ENCODE results near the gene SEC11C.
"Not testable (repeated sequence)": the region's sequence is repeated elsewhere in the genome, so short reads cannot be mapped to it uniquely, and the experiment has no call there.

Gene SEC11C

GRCh38 chr18:59132810-59133465 is 6.7 kb upstream of the SEC11C start:
- TF ChIP-seq, protein P1, sequence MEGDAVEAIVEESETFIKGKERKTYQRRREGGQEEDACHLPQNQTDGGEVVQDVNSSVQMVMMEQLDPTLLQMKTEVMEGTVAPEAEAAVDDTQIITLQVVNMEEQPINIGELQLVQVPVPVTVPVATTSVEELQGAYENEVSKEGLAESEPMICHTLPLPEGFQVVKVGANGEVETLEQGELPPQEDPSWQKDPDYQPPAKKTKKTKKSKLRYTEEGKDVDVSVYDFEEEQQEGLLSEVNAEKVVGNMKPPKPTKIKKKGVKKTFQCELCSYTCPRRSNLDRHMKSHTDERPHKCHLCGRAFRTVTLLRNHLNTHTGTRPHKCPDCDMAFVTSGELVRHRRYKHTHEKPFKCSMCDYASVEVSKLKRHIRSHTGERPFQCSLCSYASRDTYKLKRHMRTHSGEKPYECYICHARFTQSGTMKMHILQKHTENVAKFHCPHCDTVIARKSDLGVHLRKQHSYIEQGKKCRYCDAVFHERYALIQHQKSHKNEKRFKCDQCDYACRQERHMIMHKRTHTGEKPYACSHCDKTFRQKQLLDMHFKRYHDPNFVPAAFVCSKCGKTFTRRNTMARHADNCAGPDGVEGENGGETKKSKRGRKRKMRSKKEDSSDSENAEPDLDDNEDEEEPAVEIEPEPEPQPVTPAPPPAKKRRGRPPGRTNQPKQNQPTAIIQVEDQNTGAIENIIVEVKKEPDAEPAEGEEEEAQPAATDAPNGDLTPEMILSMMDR (IDR thresholded peaks at IDR 0.05; ENCODE audit: low read depth, low read length), result no peak

GRCh38 chr18:59139291-59139614 is 431 bp upstream of the SEC11C start:
- H3K4me3 ChIP-seq (replicated peaks in 1 of 2; ENCODE audit: low read depth in 2 of 2, low read length in 2 of 2), result peak overlapping the region; percentile 81 to 94
- TF ChIP-seq, protein P1 (IDR thresholded peaks at IDR 0.05; ENCODE audit: low read depth, low read length), result no peak
- peak; percentile 88 to 92 for DNase-seq (ENCODE audit: low read depth in 2 of 2)

More at GRCh38 chr18:59132810-59133465, 6.7 kb upstream of the SEC11C start:
- no peak overlapping the region for H3K4me3 ChIP-seq (replicated peaks in 1 of 2; ENCODE audit: low read depth in 2 of 2, low read length in 2 of 2)
- DNase-seq (ENCODE audit: low read depth in 2 of 2), result no peak

DNA sequence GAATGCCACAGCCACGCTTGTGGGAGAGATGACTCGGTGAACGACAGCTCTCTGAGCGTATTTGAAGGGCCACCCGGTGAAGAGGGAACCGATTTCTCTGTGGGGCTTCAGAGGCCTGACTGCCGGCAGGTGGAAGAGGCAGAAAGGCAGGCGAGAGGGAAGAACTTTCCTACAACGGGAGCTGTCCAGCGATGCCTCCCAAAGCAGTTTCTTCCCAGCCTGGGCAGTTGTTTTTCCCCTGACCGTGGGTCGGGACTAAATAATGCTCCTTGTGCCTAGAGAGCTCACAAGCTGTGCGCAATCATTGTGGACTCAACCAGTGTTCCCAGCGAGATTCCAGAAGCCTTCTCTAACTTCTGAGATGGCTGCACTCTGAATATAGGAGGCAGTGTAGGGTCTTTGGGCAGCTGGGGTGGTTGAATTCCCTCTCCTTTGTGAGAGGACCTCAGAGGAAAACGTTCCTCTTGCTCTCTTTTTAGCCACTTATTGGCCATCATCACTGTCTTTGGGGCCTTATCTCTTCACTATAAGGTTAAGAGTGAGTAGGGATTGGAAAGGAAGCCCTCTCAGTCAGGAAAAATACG is 710 bp downstream of the SEC11C start:
- TF ChIP-seq, protein P1 (IDR thresholded peaks at IDR 0.05; ENCODE audit: low read depth, low read length), result no peak
- peak; percentile 42 to 43 for DNase-seq (ENCODE audit: low read depth in 2 of 2)

GRCh38 chr18:59141294-59142068 is 1.8 kb downstream of the SEC11C start:
- H3K4me3 ChIP-seq (replicated peaks in 1 of 2; ENCODE audit: low read depth in 2 of 2, low read length in 2 of 2), result no peak overlapping the region
- TF ChIP-seq, protein P1 (IDR thresholded peaks at IDR 0.05; ENCODE audit: low read depth, low read length), result no peak
- DNase-seq (ENCODE audit: low read depth in 2 of 2), result no peak

More for the DNA sequence above, 710 bp downstream of the SEC11C start:
- peak overlapping the region; percentile 81 to 94 for H3K4me3 ChIP-seq (replicated peaks in 1 of 2; ENCODE audit: low read depth in 2 of 2, low read length in 2 of 2)

DNA sequence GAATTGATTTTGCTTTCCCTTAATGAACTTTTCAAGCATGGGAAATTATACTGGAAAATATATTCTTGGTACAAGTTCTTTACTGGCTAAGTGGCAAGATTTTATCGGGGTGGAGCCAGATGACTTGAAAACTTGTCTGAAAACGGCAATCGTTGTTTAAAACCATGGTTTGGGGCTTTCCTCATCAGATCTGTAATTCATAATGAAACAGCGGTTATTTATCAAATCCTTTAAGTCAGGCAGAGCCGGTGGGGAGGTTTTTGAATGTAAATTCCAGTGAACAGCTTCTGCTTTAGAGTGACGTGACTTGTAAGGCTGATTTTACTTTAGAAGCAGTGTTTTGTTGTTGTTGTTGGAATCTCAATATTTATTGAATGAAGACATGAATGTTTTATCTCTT is 2.6 kb downstream of the SEC11C start:
- no peak overlapping the region for H3K4me3 ChIP-seq (replicated peaks in 1 of 2; ENCODE audit: low read depth in 2 of 2, low read length in 2 of 2)
- DNase-seq (ENCODE audit: low read depth in 2 of 2), result no peak
- TF ChIP-seq, protein P1 (IDR thresholded peaks at IDR 0.05; ENCODE audit: low read depth, low read length), result no peak

GRCh38 chr18:59142800-59143416 is 3.2 kb downstream of the SEC11C start:
- DNase-seq (ENCODE audit: low read depth in 2 of 2), result not testable (repeated sequence)

GRCh38 chr18:59143441-59143840 is 3.8 kb downstream of the SEC11C start:
- H3K4me3 ChIP-seq (replicated peaks in 1 of 2; ENCODE audit: low read depth in 2 of 2, low read length in 2 of 2), result no peak overlapping the region
- peak in 1 of 2 donors; percentile 25 for DNase-seq (ENCODE audit: low read depth in 2 of 2)
- TF ChIP-seq, protein P1 (IDR thresholded peaks at IDR 0.05; ENCODE audit: low read depth, low read length), result no peak

More at GRCh38 chr18:59142800-59143416, 3.2 kb downstream of the SEC11C start:
- H3K4me3 ChIP-seq (replicated peaks in 1 of 2; ENCODE audit: low read depth in 2 of 2, low read length in 2 of 2), result not testable (repeated sequence)
